ENCODE results near the gene SH3YL1. TPM values are rescaled to one million over a fixed set of nuclear protein-coding genes. Genes with fewer than 3 reads are reported as not detected.

The SH3YL1 gene
- polyA plus RNA-seq, 2 of the 4 experiments (the other 2 are of a cell fraction), result 12.8 to 23.9 TPM

DNA sequence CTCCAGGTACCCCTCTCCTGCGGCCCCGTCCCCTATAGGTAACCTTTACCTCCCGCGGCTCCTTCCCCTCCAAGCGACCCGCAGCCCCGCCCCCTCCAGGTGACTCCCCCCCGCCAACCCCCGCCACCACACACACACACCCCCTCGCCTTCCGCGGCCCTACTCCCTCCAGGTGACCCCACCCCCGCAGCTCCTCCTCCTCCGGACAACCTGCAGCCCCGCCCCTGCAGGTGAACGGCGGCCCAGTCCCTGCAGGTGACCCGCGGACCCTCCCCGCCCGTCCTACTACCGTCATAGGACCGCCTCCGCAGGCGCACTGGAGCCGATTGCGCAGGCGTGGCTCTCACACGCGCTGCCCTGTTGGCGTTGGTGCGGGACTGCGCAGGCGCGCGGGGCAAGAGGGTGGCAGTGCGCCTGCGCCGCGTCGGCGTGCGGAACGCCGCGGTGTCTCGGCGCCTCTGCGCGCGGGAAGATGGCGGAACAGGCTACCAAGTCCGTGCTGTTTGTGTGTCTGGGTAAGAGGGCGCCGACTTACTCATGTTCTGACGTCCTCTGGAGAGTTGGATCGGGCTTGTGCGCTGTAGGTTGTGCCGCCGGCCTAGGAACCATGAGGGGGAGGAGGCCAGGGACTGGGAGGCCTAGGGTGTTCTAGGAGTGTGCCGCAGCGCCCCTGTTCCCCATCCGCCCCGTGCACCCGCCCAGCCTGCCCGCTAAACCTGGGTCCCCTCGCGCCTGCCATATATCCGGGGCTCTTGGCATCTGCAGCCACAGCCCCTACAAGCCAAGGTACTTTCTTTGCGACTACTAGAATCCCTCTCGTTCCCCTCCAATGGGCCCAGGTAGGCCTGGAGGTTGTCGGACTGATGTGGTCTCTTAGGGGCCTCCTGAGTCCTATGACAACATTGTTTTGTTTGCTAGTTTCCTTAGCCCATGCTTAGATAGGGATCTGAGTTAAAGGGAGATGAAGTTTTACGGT lies 949 bp upstream of the SH3YL1 start, which contains the start of gene ACP1 (continued):
- TF ChIP-seq HDAC2 (IDR thresholded peaks at IDR 0.05) (peak; percentile 40; the same call in 1 of the 2 replicates), CHD4 (IDR thresholded peaks at IDR 0.05; ENCODE audit: borderline replicate concordance) (no peak), FOSB (CRISPR knock-in tag; IDR thresholded peaks at IDR 0.05) (no peak), E2F6 (IDR thresholded peaks at IDR 0.05; ENCODE audit: borderline replicate concordance, low read depth) (peak; percentile 97), EHF (CRISPR knock-in tag; IDR thresholded peaks at IDR 0.05) (no peak), HMGXB4 (CRISPR knock-in tag; IDR thresholded peaks at IDR 0.05; ENCODE audit: borderline replicate concordance) (no peak), PHF8 (IDR thresholded peaks at IDR 0.05; ENCODE audit: borderline replicate concordance, low read depth) (peak; percentile 95), POLR2A (IDR thresholded peaks at IDR 0.05; ENCODE audit: low read length) (peak; percentile 96), SREBF2 (IDR thresholded peaks at IDR 0.05) (no peak), SMC3 (IDR thresholded peaks at IDR 0.05) (no peak), MYC (IDR thresholded peaks at IDR 0.05; ENCODE audit: borderline replicate concordance, low read length) (peak; percentile 52)
- TF ChIP-seq, protein P1, sequence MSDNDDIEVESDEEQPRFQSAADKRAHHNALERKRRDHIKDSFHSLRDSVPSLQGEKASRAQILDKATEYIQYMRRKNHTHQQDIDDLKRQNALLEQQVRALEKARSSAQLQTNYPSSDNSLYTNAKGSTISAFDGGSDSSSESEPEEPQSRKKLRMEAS (IDR thresholded peaks at IDR 0.05), result peak; percentile 84
- TF ChIP-seq, protein P2, sequence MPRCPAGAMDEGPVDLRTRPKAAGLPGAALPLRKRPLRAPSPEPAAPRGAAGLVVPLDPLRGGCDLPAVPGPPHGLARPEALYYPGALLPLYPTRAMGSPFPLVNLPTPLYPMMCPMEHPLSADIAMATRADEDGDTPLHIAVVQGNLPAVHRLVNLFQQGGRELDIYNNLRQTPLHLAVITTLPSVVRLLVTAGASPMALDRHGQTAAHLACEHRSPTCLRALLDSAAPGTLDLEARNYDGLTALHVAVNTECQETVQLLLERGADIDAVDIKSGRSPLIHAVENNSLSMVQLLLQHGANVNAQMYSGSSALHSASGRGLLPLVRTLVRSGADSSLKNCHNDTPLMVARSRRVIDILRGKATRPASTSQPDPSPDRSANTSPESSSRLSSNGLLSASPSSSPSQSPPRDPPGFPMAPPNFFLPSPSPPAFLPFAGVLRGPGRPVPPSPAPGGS (IDR thresholded peaks at IDR 0.05), result peak; percentile 76; the same call in 1 of the 3 replicates
- TF ChIP-seq, protein P3, sequence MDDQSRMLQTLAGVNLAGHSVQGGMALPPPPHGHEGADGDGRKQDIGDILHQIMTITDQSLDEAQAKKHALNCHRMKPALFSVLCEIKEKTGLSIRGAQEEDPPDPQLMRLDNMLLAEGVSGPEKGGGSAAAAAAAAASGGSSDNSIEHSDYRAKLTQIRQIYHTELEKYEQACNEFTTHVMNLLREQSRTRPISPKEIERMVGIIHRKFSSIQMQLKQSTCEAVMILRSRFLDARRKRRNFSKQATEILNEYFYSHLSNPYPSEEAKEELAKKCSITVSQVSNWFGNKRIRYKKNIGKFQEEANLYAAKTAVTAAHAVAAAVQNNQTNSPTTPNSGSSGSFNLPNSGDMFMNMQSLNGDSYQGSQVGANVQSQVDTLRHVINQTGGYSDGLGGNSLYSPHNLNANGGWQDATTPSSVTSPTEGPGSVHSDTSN (IDR thresholded peaks at IDR 0.05), result 0 out of 2 replicates have a peak, but pooled peaks have one; percentile 23
- TF ChIP-seq, protein P4, sequence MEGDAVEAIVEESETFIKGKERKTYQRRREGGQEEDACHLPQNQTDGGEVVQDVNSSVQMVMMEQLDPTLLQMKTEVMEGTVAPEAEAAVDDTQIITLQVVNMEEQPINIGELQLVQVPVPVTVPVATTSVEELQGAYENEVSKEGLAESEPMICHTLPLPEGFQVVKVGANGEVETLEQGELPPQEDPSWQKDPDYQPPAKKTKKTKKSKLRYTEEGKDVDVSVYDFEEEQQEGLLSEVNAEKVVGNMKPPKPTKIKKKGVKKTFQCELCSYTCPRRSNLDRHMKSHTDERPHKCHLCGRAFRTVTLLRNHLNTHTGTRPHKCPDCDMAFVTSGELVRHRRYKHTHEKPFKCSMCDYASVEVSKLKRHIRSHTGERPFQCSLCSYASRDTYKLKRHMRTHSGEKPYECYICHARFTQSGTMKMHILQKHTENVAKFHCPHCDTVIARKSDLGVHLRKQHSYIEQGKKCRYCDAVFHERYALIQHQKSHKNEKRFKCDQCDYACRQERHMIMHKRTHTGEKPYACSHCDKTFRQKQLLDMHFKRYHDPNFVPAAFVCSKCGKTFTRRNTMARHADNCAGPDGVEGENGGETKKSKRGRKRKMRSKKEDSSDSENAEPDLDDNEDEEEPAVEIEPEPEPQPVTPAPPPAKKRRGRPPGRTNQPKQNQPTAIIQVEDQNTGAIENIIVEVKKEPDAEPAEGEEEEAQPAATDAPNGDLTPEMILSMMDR (IDR thresholded peaks at IDR 0.05), result no peak

- POLR2A ChIA-PET, result no interaction called here
- ATAC-seq (no peak), DNase-seq (ENCODE audit: low read depth in 1 of 2, low spot score in 1 of 2) (no peak), FAIRE-seq (no peak)
- no peak overlapping the region for H3K27ac ChIP-seq
- H3K4me1 ChIP-seq, result peaks cover 13% of the 10 kb centered on the region; the same call in 2 of the 3 replicates
- peaks cover 54% of the 10 kb centered on the region for H3K9me3 ChIP-seq
- CTCF ChIA-PET, result no interaction called here
- peak overlapping the region; percentile 97; the same call in 2 of the 3 replicates for H3K4me2 ChIP-seq
- WGBS (ENCODE audit: missing lambda C conversion rate), result 95% methylated on average over 42 of the region's 42 CpGs
- TF ChIP-seq EHMT2 (IDR thresholded peaks at IDR 0.05; ENCODE audit: low read depth), result no peak
- TF ChIP-seq HEYL (CRISPR knock-in tag; IDR thresholded peaks at IDR 0.05), result no peak
- TF ChIP-seq SMC3 (IDR thresholded peaks at IDR 0.05), result no peak
- TF ChIP-seq HOXA7 (CRISPR knock-in tag; IDR thresholded peaks at IDR 0.05), result no peak
- TF ChIP-seq, protein P3 (IDR thresholded peaks at IDR 0.05), result no peak
- TF ChIP-seq FOXS1 (CRISPR knock-in tag; IDR thresholded peaks at IDR 0.05), result no peak
- TF ChIP-seq RFX5 (IDR thresholded peaks at IDR 0.05), result no peak
- no peak for TF ChIP-seq ESRRA (IDR thresholded peaks at IDR 0.05; ENCODE audit: borderline replicate concordance, low read length)
- no peak for TF ChIP-seq EP300 (IDR thresholded peaks at IDR 0.05)
- TF ChIP-seq ZC3H11A (IDR thresholded peaks at IDR 0.05), result no peak
- no peak for TF ChIP-seq JUN (IDR thresholded peaks at IDR 0.05)
- no peak for TF ChIP-seq KDM1A (IDR thresholded peaks at IDR 0.05; ENCODE audit: low read depth)
- TF ChIP-seq PHF8 (IDR thresholded peaks at IDR 0.05; ENCODE audit: borderline replicate concordance, low read depth), result no peak
- H3K4me3 ChIP-seq, result peak overlapping the region; percentile 73; the same call in 1 of the 3 replicates
Measured at GRCh38 chr2:263022-263738, 652 bp downstream of the SH3YL1 start.
